ENCODE measurements around the gene PARP12.

- TF ChIP-seq TCF12 (IDR thresholded peaks at IDR 0.05; ENCODE audit: low read depth, low read length) (no peak), POLR2AphosphoS5 (IDR thresholded peaks at IDR 0.05; ENCODE audit: low read depth, low read length) (no peak), BRCA1 (IDR thresholded peaks at IDR 0.05; ENCODE audit: low read depth, low read length) (no peak), POLR2A (IDR thresholded peaks at IDR 0.05; ENCODE audit: control extremely low read depth in 1 of 2, low read depth in 2 of 2, low read length in 2 of 2) (no peak), ATF3 (IDR thresholded peaks at IDR 0.05; ENCODE audit: insufficient read depth, low read depth, low read length) (no peak), CTCF (IDR thresholded peaks at IDR 0.05; ENCODE audit: control extremely low read depth in 1 of 3, insufficient read depth in 1 of 3, low read depth in 1 of 3, low read length in 3 of 3) (no peak), SRF (IDR thresholded peaks at IDR 0.05; ENCODE audit: low read depth, low read length) (no peak), YY1 (IDR thresholded peaks at IDR 0.05; ENCODE audit: low read depth, low read length) (no peak), ZNF274 (IDR thresholded peaks at IDR 0.05; ENCODE audit: borderline replicate concordance, extremely low read depth, low read length) (no peak), EP300 (IDR thresholded peaks at IDR 0.05; ENCODE audit: borderline replicate concordance in 1 of 2, low read depth in 2 of 2, low read length in 2 of 2) (no peak), SP1 (IDR thresholded peaks at IDR 0.05; ENCODE audit: low read depth, low read length) (no peak)
These were observed 17.1 kb downstream of the PARP12 start for GRCh38 chr7:140045697-140046096.

Data from H1 (cell line).